ENCODE results near the gene WDR6.

DNA sequence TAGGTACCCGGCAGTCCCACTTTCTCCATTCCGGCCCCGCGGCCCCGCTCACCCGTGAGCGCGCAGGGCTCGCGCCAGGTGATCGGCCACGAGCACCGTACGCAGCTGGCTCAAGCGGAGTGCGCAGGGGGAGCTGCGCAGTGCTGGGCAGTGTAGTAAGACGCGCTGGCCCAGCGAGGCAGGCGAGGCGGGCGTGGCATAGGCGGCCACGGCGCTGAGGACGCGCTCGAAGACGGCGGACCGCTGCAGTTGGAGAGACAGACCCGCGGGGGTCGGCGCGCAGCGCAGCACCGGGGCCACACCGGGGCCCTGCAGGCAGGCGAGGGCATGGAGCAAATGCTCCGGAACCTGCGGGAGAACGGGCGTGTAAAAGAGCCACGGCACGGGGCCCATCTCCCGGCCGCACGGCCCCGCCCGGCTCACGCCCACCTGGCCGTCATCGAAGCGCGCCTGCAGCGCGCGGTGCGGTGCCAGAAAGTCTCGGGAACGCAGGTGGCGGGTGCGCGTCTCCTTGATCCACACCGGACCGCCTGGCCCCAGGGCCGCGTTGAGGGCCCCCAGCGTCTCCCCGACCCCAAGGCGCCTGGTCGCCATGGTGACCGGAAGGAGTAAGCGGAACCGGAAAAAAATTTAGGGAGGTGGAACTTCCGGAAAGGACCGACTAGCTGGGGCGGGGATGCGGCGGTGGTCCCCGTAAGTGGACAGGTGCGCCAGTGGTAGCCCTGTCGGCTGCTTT lies 10.9 kb downstream of the WDR6 start, which contains the start of gene DALRD3:
- TF ChIP-seq, protein P1, sequence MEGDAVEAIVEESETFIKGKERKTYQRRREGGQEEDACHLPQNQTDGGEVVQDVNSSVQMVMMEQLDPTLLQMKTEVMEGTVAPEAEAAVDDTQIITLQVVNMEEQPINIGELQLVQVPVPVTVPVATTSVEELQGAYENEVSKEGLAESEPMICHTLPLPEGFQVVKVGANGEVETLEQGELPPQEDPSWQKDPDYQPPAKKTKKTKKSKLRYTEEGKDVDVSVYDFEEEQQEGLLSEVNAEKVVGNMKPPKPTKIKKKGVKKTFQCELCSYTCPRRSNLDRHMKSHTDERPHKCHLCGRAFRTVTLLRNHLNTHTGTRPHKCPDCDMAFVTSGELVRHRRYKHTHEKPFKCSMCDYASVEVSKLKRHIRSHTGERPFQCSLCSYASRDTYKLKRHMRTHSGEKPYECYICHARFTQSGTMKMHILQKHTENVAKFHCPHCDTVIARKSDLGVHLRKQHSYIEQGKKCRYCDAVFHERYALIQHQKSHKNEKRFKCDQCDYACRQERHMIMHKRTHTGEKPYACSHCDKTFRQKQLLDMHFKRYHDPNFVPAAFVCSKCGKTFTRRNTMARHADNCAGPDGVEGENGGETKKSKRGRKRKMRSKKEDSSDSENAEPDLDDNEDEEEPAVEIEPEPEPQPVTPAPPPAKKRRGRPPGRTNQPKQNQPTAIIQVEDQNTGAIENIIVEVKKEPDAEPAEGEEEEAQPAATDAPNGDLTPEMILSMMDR (conservative IDR thresholded peaks at IDR 0.05), result no peak
- TF ChIP-seq EZH2 (IDR thresholded peaks at IDR 0.05; ENCODE audit: low read depth), result no peak

All from PC-9 (cell line).